Stomach smooth muscle (tissue), 2 donors: ENCODE results near the gene SERHL2.
"Not testable (repeated sequence)": the region's sequence is repeated elsewhere in the genome, so short reads cannot be mapped to it uniquely, and the experiment has no call there.

Experiments
- H3K27ac ChIP-seq: one replicate; pipeline ENCODE4 v1.7.0; 2013; ENCODE audit warnings: mild to moderate bottlenecking, low read length, inconsistent platforms
- H3K27me3 ChIP-seq, 2 donors: one replicate each; pipeline ENCODE4 v1.7.0; 2013; ENCODE audit warnings: low read length in 2 of 2; ENCODE audit not compliant: insufficient read depth in 2 of 2, control insufficient read depth in 1 of 2
- H3K36me3 ChIP-seq, 2 donors: one replicate each; pipeline ENCODE4 v1.7.0; 2013; ENCODE audit warnings: low read length in 2 of 2; ENCODE audit not compliant: control insufficient read depth in 2 of 2, insufficient read depth in 2 of 2
- H3K4me1 ChIP-seq: one replicate; pipeline ENCODE4 v1.7.0; 2013; ENCODE audit warnings: low read length; ENCODE audit not compliant: control insufficient read depth, insufficient read depth
- H3K4me3 ChIP-seq, 2 donors: one replicate each; pipeline ENCODE4 v1.7.0; 2013; ENCODE audit warnings: low read length in 2 of 2
- H3K9ac ChIP-seq, 2 donors: one replicate each; pipeline ENCODE4 v1.7.0; 2013; ENCODE audit warnings: low read length in 2 of 2, mild to moderate bottlenecking in 1 of 2
- H3K9me3 ChIP-seq, 2 donors: one replicate each; pipeline ENCODE4 v1.7.0; 2013; ENCODE audit warnings: low read length in 2 of 2; ENCODE audit not compliant: control insufficient read depth in 2 of 2
- donor health status: healthy.
- donor health status: Pancreatic carcinoma.

Gene SERHL2

GRCh38 chr22:42608136-42608822 lies 54.5 kb downstream of the SERHL2 start:
- Histone ChIP-seq H3K4me3 (peak overlapping the region; percentile 29 to 47), H3K27ac (peak overlapping the region; percentile 11), H3K4me1 (peaks cover 46% of the 10 kb centered on the region), H3K9me3 (no peaks in the 10 kb centered on the region), H3K27me3 (no peaks in the 10 kb centered on the region), H3K9ac (peak overlapping the region; percentile 35 to 36), H3K36me3 (peaks cover 6 to 10% of the 10 kb centered on the region in 2 donors)

GRCh38 chr22:42608823-42609361 lies 55.1 kb downstream of the SERHL2 start:
- H3K4me1 ChIP-seq: peaks cover 52% of the 10 kb centered on the region
- H3K9ac ChIP-seq: peak overlapping the region; percentile 35 to 36
- H3K27me3 ChIP-seq: no peaks in the 10 kb centered on the region
- H3K27ac ChIP-seq: peak overlapping the region; percentile 11
- H3K9me3 ChIP-seq: no peaks in the 10 kb centered on the region
- peak overlapping the region; percentile 29 to 47 for H3K4me3 ChIP-seq
- peaks cover 6 to 10% of the 10 kb centered on the region in 2 donors for H3K36me3 ChIP-seq

GRCh38 chr22:42610186-42610585 lies 56.4 kb downstream of the SERHL2 start:
- H3K27ac ChIP-seq: peak overlapping the region; percentile 24
- H3K9me3 ChIP-seq: no peaks in the 10 kb centered on the region
- no peak overlapping the region for H3K4me3 ChIP-seq
- peaks cover 6% of the 10 kb centered on the region in 2 donors for H3K36me3 ChIP-seq
- peaks cover 48% of the 10 kb centered on the region for H3K4me1 ChIP-seq
- no peaks in the 10 kb centered on the region for H3K27me3 ChIP-seq
- peak overlapping the region in 1 of 2 donors; percentile 21 for H3K9ac ChIP-seq

DNA sequence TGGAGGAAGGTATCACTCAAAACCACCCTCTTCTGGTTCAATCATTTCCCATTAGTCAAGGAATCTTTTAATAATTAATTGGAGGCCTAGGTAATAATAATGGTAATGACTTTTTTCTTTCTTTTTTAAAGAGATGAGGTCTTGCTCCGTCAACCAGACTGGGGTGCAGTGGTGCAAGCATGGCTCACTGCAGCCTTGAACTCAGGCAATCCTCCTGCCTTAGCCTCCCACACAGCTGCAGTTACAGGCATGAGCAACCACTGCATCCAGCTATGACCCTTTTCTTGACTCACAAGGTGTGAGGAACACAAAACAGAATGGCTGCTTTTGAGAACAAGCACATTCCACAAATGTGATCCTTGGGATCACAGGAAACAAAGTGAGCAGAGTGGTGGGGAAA lies 57.3 kb downstream of the SERHL2 start:
- H3K9me3 ChIP-seq: no peaks in the 10 kb centered on the region
- H3K4me3 ChIP-seq: peak overlapping the region in 1 of 2 donors; percentile 22
- H3K27me3 ChIP-seq: no peaks in the 10 kb centered on the region
- peaks cover 6% of the 10 kb centered on the region in 2 donors for H3K36me3 ChIP-seq
- H3K9ac ChIP-seq: peak overlapping the region in 1 of 2 donors; percentile 29
- H3K4me1 ChIP-seq: peaks cover 55% of the 10 kb centered on the region
- H3K27ac ChIP-seq: no peak overlapping the region

GRCh38 chr22:42612336-42612735 lies 58.6 kb downstream of the SERHL2 start:
- Histone ChIP-seq H3K27ac (peak overlapping the region; percentile 41), H3K36me3 (peaks cover 6% of the 10 kb centered on the region in 2 donors), H3K9ac (peak overlapping the region; percentile 43 to 55), H3K4me3 (peak overlapping the region; percentile 58 to 86), H3K4me1 (peaks cover 55% of the 10 kb centered on the region), H3K9me3 (no peaks in the 10 kb centered on the region), H3K27me3 (no peaks in the 10 kb centered on the region)

DNA sequence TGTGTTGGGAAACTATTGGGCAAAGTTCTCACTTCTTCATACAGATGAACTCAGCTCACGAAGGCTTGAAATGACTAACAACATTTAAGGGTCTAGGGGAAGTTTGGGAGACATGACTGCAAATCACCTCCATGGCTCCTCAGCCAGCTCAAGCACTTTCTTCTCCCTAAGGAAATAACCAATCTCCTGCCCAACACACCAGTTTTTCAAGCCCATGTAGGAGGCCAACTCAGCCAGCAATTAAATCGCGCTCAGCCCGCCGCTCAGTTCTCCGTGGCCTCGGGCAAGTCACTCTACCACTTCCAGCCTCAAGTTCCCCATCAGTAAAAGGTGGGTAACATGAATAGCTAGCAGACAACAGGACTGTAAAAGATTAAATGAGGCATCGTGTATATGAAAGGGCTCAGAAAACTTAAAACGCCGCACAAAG lies 60.1 kb downstream of the SERHL2 start:
- Histone ChIP-seq H3K9ac (peak overlapping the region; percentile 90 to 97), H3K4me3 (peak overlapping the region; percentile 86 to 99), H3K27ac (peak overlapping the region; percentile 98), H3K4me1 (peaks cover 49% of the 10 kb centered on the region), H3K9me3 (no peaks in the 10 kb centered on the region), H3K27me3 (no peaks in the 10 kb centered on the region), H3K36me3 (peaks cover 3 to 5% of the 10 kb centered on the region in 2 donors)

DNA sequence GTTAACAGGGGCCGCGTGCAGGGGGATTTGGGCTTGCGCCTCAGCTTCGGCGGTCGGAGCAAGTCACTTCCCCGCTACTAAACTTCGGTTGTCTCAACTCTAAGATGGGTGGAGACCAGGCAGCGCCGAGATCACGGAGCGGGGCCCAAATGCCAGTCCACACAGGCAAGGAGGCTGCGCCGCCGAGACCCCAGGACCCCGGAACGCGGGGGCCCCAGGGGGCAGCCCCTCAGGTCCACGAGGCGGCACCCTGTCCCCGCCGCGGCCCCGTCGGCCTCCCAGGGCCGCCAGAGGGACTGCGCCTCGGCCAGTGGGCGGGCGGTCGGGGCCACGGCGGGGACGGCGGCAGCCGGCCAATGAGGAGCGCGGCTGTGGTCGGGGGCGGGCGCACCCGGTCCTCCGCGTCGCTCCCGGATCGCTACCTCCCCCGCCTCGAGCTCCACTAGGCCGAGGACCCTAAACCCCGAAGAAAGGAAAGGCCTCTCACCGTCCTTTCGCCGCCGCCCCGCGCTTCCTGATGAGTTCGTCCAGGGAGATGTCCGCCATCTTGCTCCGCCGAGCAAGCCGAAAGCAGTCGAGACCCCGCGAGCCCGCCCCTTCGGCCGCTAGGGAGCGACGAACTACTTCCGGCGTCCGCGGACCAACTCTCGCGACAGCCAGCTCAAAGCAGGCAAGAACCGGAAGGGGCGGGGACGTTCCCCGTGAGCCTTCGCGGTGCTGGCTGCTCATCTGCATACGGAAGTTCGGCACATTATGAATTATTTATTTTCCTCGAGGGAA lies 60.7 kb downstream of the SERHL2 start, which contains the start of gene POLDIP3:
Gene POLDIP3 (minus strand): TSS at position 572 of the 780 bp plus-strand sequence. CDS start 26 bp downstream, at position 546.
- peak within 1 kb of the TSS; percentile 86 to 99 for H3K4me3 ChIP-seq
- peak within 1 kb of the TSS; percentile 98 for H3K27ac ChIP-seq
- peaks cover 43% of the 10 kb centered on the region for H3K4me1 ChIP-seq
- peaks cover 3 to 10% of the 10 kb centered on the region in 2 donors for H3K36me3 ChIP-seq
- H3K9me3 ChIP-seq: no peaks in the 10 kb centered on the region
- H3K9ac ChIP-seq: peak within 1 kb of the TSS; percentile 90 to 97
- H3K27me3 ChIP-seq: no peaks in the 10 kb centered on the region

DNA sequence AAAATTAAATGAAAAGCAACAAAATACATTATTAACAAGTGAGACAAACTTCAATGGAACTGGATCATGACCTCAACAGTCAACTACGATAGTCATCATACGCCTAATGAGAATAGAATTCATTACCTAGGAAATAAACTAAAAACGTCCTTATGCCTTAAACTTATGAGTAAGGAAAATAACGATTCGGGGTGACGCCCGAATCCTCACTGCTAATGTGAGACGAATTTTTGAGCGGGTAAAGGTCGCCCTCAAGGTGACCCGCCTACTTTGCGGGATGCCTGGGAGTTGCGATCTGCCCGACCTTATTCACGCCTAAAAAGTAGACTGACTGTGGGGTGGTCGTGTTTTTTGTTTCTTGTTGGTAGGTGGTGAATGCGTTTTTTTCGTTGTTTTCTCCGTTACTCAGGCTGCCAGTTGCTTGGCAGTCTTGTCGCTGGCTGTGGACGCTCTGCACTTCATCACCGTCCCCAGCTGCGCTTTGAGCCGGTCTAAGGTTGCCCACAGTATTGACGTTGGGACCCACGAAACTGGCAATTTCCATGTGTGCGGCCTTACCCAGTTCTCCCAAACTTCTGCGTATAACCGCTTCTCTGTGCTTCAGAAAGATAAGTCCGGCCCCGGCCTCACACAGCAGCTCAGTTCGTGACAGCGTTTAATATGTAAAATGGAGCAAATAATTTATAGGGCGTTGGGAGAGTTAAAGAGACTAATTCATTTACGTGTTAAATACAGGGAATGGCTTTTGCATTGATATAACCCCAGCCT lies 61.5 kb downstream of the SERHL2 start:
- Histone ChIP-seq H3K36me3 (peaks cover 8 to 13% of the 10 kb centered on the region in 2 donors), H3K9me3 (no peaks in the 10 kb centered on the region), H3K27ac (peak overlapping the region; percentile 98), H3K4me3 (peak overlapping the region; percentile 86 to 99), H3K27me3 (no peaks in the 10 kb centered on the region), H3K9ac (peak overlapping the region; percentile 90 to 97), H3K4me1 (peaks cover 40% of the 10 kb centered on the region)

DNA sequence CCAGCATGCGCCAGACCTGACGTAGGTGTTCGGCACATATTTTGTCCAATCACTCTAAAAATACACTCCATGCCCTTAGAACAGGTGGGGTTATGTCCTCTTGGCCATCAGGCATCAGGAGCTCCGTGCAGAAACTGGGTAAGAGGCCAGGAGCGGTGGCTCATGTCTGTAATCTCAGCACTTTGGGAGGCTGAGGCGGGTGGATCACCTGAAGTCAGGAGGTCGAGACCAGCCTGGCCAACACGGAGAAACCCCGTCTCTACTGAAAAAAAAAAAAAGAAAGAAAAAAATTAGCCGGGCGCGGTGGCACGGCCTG lies 62.1 kb downstream of the SERHL2 start:
- H3K36me3 ChIP-seq: peaks cover 8 to 11% of the 10 kb centered on the region in 2 donors
- H3K27me3 ChIP-seq, H3K9me3 ChIP-seq: not testable (repeated sequence)
- peak overlapping the region; percentile 86 to 99 for H3K4me3 ChIP-seq
- peak overlapping the region; percentile 98 for H3K27ac ChIP-seq
- peaks cover 35% of the 10 kb centered on the region for H3K4me1 ChIP-seq
- peak overlapping the region; percentile 90 to 97 for H3K9ac ChIP-seq
